ENCODE measurements around the gene ASIC4. TPM values are rescaled to one million over a fixed set of nuclear protein-coding genes. Genes with fewer than 3 reads are reported as not detected.
A peak's percentile ranks its signal among the peaks of the same experiment; 100 is the strongest.

The ASIC4 gene
- total RNA-seq, 2 donors from 2014 or later = not detected

DNA sequence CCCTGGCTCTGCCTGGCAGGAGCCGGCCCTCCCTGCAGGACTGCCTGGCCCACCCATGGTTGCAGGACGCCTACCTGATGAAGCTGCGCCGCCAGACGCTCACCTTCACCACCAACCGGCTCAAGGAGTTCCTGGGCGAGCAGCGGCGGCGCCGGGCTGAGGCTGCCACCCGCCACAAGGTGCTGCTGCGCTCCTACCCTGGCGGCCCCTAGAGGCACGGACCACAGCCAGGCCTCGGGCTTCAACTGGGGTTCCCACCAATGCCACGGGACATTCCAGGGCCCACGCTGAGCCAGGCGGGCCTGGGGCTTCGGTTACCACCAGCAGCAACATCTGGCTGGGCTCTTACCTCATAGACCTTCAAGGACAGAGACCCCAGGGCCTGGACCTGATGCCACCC is 21.7 kb upstream of the ASIC4 start:
- no peak overlapping the region for H3K4me3 ChIP-seq
- TF ChIP-seq POLR2A (IDR thresholded peaks at IDR 0.05) = no peak
- TF ChIP-seq, protein P1, sequence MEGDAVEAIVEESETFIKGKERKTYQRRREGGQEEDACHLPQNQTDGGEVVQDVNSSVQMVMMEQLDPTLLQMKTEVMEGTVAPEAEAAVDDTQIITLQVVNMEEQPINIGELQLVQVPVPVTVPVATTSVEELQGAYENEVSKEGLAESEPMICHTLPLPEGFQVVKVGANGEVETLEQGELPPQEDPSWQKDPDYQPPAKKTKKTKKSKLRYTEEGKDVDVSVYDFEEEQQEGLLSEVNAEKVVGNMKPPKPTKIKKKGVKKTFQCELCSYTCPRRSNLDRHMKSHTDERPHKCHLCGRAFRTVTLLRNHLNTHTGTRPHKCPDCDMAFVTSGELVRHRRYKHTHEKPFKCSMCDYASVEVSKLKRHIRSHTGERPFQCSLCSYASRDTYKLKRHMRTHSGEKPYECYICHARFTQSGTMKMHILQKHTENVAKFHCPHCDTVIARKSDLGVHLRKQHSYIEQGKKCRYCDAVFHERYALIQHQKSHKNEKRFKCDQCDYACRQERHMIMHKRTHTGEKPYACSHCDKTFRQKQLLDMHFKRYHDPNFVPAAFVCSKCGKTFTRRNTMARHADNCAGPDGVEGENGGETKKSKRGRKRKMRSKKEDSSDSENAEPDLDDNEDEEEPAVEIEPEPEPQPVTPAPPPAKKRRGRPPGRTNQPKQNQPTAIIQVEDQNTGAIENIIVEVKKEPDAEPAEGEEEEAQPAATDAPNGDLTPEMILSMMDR (IDR thresholded peaks at IDR 0.05) = no peak
- no peak overlapping the region for H3K27ac ChIP-seq
- H3K27me3 ChIP-seq = peaks cover 0 to 4% of the 10 kb centered on the region in 2 donors
- intact Hi-C loops (cut with DNase I) = no loop called here
- ATAC-seq (no peak), DNase-seq (no peak)
- no peaks in the 10 kb centered on the region for H3K9me3 ChIP-seq
- H3K36me3 ChIP-seq (replicated peaks in 1 of 2; ENCODE audit: insufficient read depth in 1 of 2, low read depth in 2 of 2) = no peaks in the 10 kb centered on the region
- 68 to 70% methylated on average over 2 to 18 of the region's 20 CpGs for whole genome bisulfite sequencing, 2 donors
- H3K4me1 ChIP-seq = peaks cover 10% of the 10 kb centered on the region

DNA sequence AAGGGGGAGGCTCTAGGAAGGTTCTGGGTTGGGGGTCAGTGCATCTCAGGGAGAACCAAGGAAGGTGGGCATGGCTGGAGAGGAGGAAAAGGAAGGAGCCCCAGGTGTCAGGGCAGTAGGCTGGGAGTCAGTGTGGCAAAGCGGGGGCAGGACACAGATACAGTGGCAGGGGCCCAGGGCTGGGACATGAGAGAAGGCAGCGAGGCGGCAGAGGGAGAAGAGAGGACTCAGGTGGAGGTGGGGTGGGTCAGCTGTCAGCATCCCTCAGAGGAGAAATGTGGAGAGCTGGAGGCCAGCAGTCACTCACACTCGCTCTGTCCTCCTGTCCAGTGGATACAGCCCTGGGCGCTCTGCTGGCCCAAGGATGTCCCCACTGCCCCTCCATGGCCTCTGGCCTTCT is 21.2 kb upstream of the ASIC4 start:
- H3K4me3 ChIP-seq = no peak overlapping the region
- H3K9me3 ChIP-seq = no peaks in the 10 kb centered on the region
- no peaks in the 10 kb centered on the region for H3K36me3 ChIP-seq (replicated peaks in 1 of 2; ENCODE audit: insufficient read depth in 1 of 2, low read depth in 2 of 2)
- H3K4me1 ChIP-seq = peaks cover 12% of the 10 kb centered on the region
- DNase-seq (no peak), ATAC-seq (no peak)
- 84 to 88% methylated on average over 5 of the region's 5 CpGs for WGBS, 2 donors
- TF ChIP-seq POLR2A (IDR thresholded peaks at IDR 0.05) = no peak
- TF ChIP-seq, protein P1 (IDR thresholded peaks at IDR 0.05) = no peak
- intact Hi-C loops (cut with DNase I) = no loop called here
- no peak overlapping the region for H3K27ac ChIP-seq
- H3K27me3 ChIP-seq = peaks cover 0 to 4% of the 10 kb centered on the region in 2 donors

DNA sequence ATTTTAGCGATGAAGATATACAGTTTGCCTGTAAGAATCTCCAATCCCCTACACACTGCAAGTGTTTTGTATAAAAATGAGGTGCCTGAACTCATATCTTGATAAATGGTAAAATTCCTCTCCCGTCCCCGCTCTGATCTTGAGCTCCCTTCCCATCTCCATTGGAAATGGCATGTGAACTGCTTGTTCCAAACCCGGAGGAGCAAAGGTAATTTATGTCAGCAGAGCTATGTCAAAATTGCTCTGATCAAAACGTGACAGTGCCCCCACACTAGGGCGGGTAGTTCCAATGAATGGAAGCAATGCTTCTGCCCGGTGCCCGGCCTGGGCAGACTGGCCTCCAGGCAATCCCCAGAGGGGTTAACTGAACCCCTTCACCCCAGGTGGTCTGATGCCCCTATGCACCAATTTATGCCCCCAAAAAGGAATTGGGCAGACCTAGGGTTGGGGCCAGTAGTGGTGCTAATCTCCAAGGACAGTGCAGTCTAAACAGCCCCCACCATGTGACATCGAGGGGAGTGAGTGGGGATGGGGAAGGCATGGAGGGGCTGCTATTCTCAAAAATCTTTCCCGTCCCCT is 19.2 kb upstream of the ASIC4 start:
- Histone ChIP-seq H3K9me3 (no peaks in the 10 kb centered on the region), H3K4me3 (no peak overlapping the region), H3K36me3 (replicated peaks in 1 of 2; ENCODE audit: insufficient read depth in 1 of 2, low read depth in 2 of 2) (no peaks in the 10 kb centered on the region), H3K27me3 (peaks cover 0 to 4% of the 10 kb centered on the region in 2 donors), H3K27ac (no peak overlapping the region), H3K4me1 (peaks cover 22% of the 10 kb centered on the region)
- TF ChIP-seq, protein P1 (IDR thresholded peaks at IDR 0.05) = no peak
- TF ChIP-seq POLR2A (IDR thresholded peaks at IDR 0.05) = no peak
- no peak for ATAC-seq
- no peak for DNase-seq
- 14 to 21% methylated on average over 10 of the region's 10 CpGs for WGBS, 2 donors
- intact Hi-C loops (cut with DNase I) = loop anchor here (5.0 kb wide), 1 partner anchor 37 kb away; no protein-coding TSS in a partner anchor

DNA sequence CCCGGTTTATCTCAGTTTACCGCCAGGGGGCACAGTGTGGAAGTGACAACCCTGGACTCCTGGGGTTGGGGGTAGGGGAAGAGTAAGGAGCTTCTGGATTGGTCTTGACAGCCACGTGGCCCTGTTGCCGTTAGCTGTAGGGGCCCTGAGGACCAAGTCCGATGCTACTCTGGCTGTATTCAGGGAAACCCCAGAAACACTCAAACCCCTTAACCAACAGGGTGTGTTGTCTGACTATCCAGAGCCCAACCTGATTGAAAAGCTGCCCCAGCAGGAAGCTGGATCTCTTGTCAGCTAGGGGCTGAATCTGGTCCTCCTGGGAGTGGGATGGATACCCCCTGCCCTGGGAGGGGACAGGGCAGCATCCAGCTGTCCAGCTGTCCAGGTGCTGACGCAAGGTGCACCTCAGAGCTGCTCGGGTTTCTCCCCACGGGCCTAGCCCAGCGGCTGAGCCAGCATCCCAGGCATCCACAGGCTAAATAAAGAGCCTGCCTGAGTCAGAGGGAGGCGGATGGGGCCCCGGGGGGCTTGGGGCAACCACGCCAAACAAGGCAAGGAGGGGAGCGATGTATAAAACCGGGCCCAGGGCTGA is 18.7 kb upstream of the ASIC4 start:
- no peak overlapping the region for H3K27ac ChIP-seq
- no peak for TF ChIP-seq POLR2A (IDR thresholded peaks at IDR 0.05)
- TF ChIP-seq, protein P1 (IDR thresholded peaks at IDR 0.05) = peak; percentile 17 to 62 (median 45)
- 0 to 27% methylated on average over 5 to 12 of the region's 14 CpGs for WGBS, 2 donors
- peaks cover 27% of the 10 kb centered on the region for H3K4me1 ChIP-seq
- no peaks in the 10 kb centered on the region for H3K36me3 ChIP-seq (replicated peaks in 1 of 2; ENCODE audit: insufficient read depth in 1 of 2, low read depth in 2 of 2)
- H3K9me3 ChIP-seq = no peaks in the 10 kb centered on the region
- no peak overlapping the region for H3K4me3 ChIP-seq
- peak; percentile 52 to 71 (median 62) for DNase-seq
- intact Hi-C loops (cut with DNase I) = loop anchor here (5.0 kb wide), 1 partner anchor 37 kb away; no protein-coding TSS in a partner anchor
- ATAC-seq = no peak
- H3K27me3 ChIP-seq = peaks cover 0 to 4% of the 10 kb centered on the region in 2 donors

Measured in body of pancreas (tissue), 4 donors.